CD14-positive monocyte (primary cell): ENCODE data around the gene EVA1C. TPM values are rescaled to one million over a fixed set of nuclear protein-coding genes. Genes with fewer than 3 reads are reported as not detected.

ENCODE experiments used
- DNase-seq, 3 donors: peaks; one replicate each; pipeline ENCODE4 v3.0.0-alpha.2; 2011 to 2022
- H2AFZ ChIP-seq: 2 replicates; pipeline ENCODE4 v1.6.0; 2012; ENCODE audit warnings: mild to moderate bottlenecking, low read depth, low read length, inconsistent platforms; ENCODE audit not compliant: insufficient read depth, poor library complexity, severe bottlenecking
- H3K27ac ChIP-seq, 2 donors: 1 replicate in 1 of 2; 2 replicates in 1 of 2; pipeline ENCODE4 v1.5.1; 2012 to 2013; ENCODE audit warnings: low read length in 2 of 2, control low read depth in 1 of 2, inconsistent platforms in 1 of 2, low read depth in 1 of 2, mild to moderate bottlenecking in 1 of 2
- H3K27me3 ChIP-seq, 2 donors: one replicate each; pipeline versions ENCODE4 v1.6.0 to v1.6.1; 2011 to 2013; ENCODE audit warnings: low read length in 2 of 2; ENCODE audit not compliant: control insufficient read depth in 2 of 2, insufficient read depth in 2 of 2
- H3K36me3 ChIP-seq, 2 donors: replicated peaks in 1 of 2; 1 replicate in 1 of 2; 2 replicates in 1 of 2; pipeline versions ENCODE4 v1.5.1 to v1.6.1; 2012 to 2013; ENCODE audit warnings: low read length in 2 of 2, control low read depth in 1 of 2, inconsistent platforms in 1 of 2, mild to moderate bottlenecking in 1 of 2; ENCODE audit not compliant: insufficient read depth in 2 of 2, control insufficient read depth in 1 of 2
- H3K4me1 ChIP-seq, 2 donors: 1 replicate in 1 of 2; 2 replicates in 1 of 2; pipeline versions ENCODE4 v1.5.1 to v1.6.1; 2012 to 2013; ENCODE audit warnings: low read length in 2 of 2, control low read depth in 1 of 2, inconsistent platforms in 1 of 2, mild to moderate bottlenecking in 1 of 2, moderate library complexity in 1 of 2; ENCODE audit not compliant: insufficient read depth in 2 of 2, control insufficient read depth in 1 of 2
- H3K4me2 ChIP-seq: replicated peaks from 2 replicates; pipeline ENCODE3; 2012; ENCODE audit warnings: low read length, moderate library complexity, mild to moderate bottlenecking; ENCODE audit not compliant: poor library complexity, severe bottlenecking; ENCODE audit errors: extremely low read depth
- H3K4me3 ChIP-seq, 3 experiments: fragments of 200-600 bp in 1 of 3; sonication (generic) in 1 of 3; replicated peaks in 1 of 3; 1 replicate in 2 of 3; 2 replicates in 1 of 3; pipeline ENCODE4 v1.5.1; 2011 to 2013; ENCODE audit warnings: low read length in 3 of 3, mild to moderate bottlenecking in 3 of 3, control low read depth in 2 of 3, low read depth in 2 of 3, inconsistent platforms in 1 of 3, moderate library complexity in 1 of 3
- H3K79me2 ChIP-seq: 2 replicates; pipeline ENCODE4 v1.6.0; 2012; ENCODE audit warnings: mild to moderate bottlenecking, control low read depth, inconsistent platforms, low read length, moderate library complexity; ENCODE audit not compliant: insufficient read depth
- H3K9ac ChIP-seq: 2 replicates; pipeline ENCODE4 v1.6.0; 2017; ENCODE audit warnings: low read length, mild to moderate bottlenecking; ENCODE audit not compliant: insufficient read depth, poor library complexity, severe bottlenecking
- H3K9me3 ChIP-seq, 2 donors: replicated peaks in 1 of 2; 1 replicate in 1 of 2; 2 replicates in 1 of 2; pipeline versions ENCODE4 v1.5.1 to v1.6.1; 2012 to 2013; ENCODE audit warnings: low read length in 2 of 2, control low read depth in 1 of 2; ENCODE audit not compliant: control insufficient read depth in 1 of 2, insufficient read depth in 1 of 2
- H4K20me1 ChIP-seq: 2 replicates; pipeline ENCODE4 v1.6.0; 2012; ENCODE audit warnings: mild to moderate bottlenecking, low read length, control low read depth, moderate library complexity; ENCODE audit not compliant: insufficient read depth
- H3K27ac Mint-ChIP-seq, 7 donors: one replicate each; pipeline ENCODE4 v1.8.0; 2020; ENCODE audit warnings: mild to moderate bottlenecking in 7 of 7, mixed read lengths in 7 of 7, moderate library complexity in 6 of 7, inconsistent platforms in 2 of 7
- H3K27me3 Mint-ChIP-seq, 3 donors: one replicate each; pipeline ENCODE4 v1.8.0; 2021 to 2022; ENCODE audit warnings: low read depth in 3 of 3, mild to moderate bottlenecking in 3 of 3, mixed read lengths in 3 of 3, moderate library complexity in 3 of 3, inconsistent platforms in 1 of 3
- H3K36me3 Mint-ChIP-seq, 2 donors: one replicate each; pipeline ENCODE4 v1.8.0; 2020; ENCODE audit warnings: mixed read lengths in 2 of 2, inconsistent platforms in 1 of 2, mild to moderate bottlenecking in 1 of 2
- H3K4me1 Mint-ChIP-seq: one replicate; pipeline ENCODE4 v1.8.0; 2020; ENCODE audit warnings: mild to moderate bottlenecking, mixed read lengths
- H3K4me3 Mint-ChIP-seq, 2 donors: one replicate each; pipeline ENCODE4 v1.8.0; 2020; ENCODE audit warnings: mild to moderate bottlenecking in 2 of 2, mixed read lengths in 2 of 2, moderate library complexity in 1 of 2
- H3K9me3 Mint-ChIP-seq, 7 donors: one replicate each; pipeline ENCODE4 v1.8.0; 2020 to 2022; ENCODE audit warnings: mixed read lengths in 7 of 7, mild to moderate bottlenecking in 6 of 7, moderate library complexity in 6 of 7, inconsistent platforms in 2 of 7
- WGBS: methylation state at CpG from one replicate; pipeline ENCODE4 v1.1.5; 2013; ENCODE audit warnings: missing lambda C conversion rate; ENCODE audit not compliant: insufficient coverage; 5-methylcytosine and 5-hydroxymethylcytosine counted together
- intact Hi-C, 2 donors: fragments of 100-400 bp; cut with micrococcal nuclease; formaldehyde crosslinking; loops; one replicate each; pipeline versions ENCODE4 v1.15.0 to v1.15.1; 2023
- polyA plus RNA-seq, 3 donors: library from polyadenylated mRNA; depleted of rRNA in 1 of 3; unstranded in 2 of 3; stranded (reverse) in 1 of 3; fragments of 300-500 nt in 2 of 3; fragments of >200 nt in 1 of 3; fragmentation: Illumina TruSeq in 2 of 3; gene quantifications; 1 replicate in 2 of 3; 2 replicates in 1 of 3; pipeline ENCODE4 v1.2.3, GENCODE V29; 2012 to 2021
- TF ChIP-seq, protein P1 (sequence below): fragments of 200-600 bp; IDR thresholded peaks from one replicate; pipeline ENCODE4 v1.8.0; 2022; ENCODE audit warnings: antibody characterized with exemption, mild to moderate bottlenecking

EVA1C gene
- polyA plus RNA-seq, 3 donors, result 0.37 to 0.73 (median 0.63) TPM

DNA sequence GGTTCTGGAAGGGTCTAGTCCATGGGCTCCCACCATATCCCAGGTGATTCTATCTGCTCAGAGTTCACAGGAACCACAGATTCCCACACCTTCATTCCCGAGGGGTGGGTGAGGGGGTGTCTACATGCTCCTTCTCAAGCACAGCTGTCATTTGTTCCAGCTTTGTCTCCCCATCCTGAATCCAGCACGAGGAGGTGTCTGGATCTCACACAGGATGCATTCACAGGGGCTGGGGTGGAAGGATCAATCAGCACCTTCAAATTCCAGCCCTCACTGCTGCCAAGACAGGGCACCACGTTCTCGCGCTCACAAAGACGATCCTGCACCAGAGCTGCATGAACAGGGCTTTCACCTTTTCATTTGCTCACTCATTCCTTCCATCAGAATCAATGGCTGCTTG is 120.1 kb downstream of the EVA1C start:
- 87% methylated on average over 5 of the region's 6 CpGs for WGBS
- no peak overlapping the region for H2AFZ ChIP-seq
- H4K20me1 ChIP-seq, result no peaks in the 10 kb centered on the region
- H3K4me3 ChIP-seq, result no peak overlapping the region
- peaks cover 0 to 7% of the 10 kb centered on the region in 2 donors for H3K9me3 ChIP-seq
- Mint-ChIP-seq H3K27me3 (peaks cover 0 to 4% (median 3%) of the 10 kb centered on the region in 3 donors), H3K4me3 (no peak overlapping the region), H3K4me1 (peaks cover 5% of the 10 kb centered on the region), H3K27ac (no peak overlapping the region), H3K9me3 (peaks cover 0 to 19% (median 7%) of the 10 kb centered on the region in 7 donors), H3K36me3 (no peaks in the 10 kb centered on the region)
- H3K79me2 ChIP-seq, result no peaks in the 10 kb centered on the region
- H3K4me2 ChIP-seq, result no peak overlapping the region
- TF ChIP-seq, protein P1, sequence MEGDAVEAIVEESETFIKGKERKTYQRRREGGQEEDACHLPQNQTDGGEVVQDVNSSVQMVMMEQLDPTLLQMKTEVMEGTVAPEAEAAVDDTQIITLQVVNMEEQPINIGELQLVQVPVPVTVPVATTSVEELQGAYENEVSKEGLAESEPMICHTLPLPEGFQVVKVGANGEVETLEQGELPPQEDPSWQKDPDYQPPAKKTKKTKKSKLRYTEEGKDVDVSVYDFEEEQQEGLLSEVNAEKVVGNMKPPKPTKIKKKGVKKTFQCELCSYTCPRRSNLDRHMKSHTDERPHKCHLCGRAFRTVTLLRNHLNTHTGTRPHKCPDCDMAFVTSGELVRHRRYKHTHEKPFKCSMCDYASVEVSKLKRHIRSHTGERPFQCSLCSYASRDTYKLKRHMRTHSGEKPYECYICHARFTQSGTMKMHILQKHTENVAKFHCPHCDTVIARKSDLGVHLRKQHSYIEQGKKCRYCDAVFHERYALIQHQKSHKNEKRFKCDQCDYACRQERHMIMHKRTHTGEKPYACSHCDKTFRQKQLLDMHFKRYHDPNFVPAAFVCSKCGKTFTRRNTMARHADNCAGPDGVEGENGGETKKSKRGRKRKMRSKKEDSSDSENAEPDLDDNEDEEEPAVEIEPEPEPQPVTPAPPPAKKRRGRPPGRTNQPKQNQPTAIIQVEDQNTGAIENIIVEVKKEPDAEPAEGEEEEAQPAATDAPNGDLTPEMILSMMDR, result no peak
- no peak overlapping the region for H3K27ac ChIP-seq
- no peak for DNase-seq
- no peak overlapping the region for H3K9ac ChIP-seq
- no peaks in the 10 kb centered on the region for H3K27me3 ChIP-seq
- no peaks in the 10 kb centered on the region for H3K36me3 ChIP-seq
- no peaks in the 10 kb centered on the region for H3K4me1 ChIP-seq
- intact Hi-C loops, result no loop called here

DNA sequence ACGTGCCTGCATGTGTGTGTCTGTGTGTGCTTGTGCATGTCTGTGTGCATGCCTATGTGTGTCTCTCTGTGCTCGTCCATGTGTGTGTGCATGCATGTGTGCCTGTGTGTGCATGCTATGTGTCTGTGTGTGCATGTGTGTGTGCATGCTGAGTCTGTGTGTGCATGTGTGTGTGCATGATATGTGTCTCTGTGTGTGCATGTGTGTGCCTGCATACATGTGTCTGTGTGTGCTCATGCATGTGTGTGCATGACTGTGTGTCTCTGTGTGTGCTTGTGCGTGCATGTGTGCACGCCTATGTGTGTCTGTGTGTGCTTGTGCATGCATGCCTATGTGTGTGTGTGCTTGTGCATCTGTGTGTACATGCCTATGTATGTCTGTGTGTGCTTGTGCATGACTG is 120.5 kb downstream of the EVA1C start:
- no peak overlapping the region for H3K27ac Mint-ChIP-seq
- no peaks in the 10 kb centered on the region for H3K36me3 Mint-ChIP-seq
- intact Hi-C loops, result no loop called here

More for the DNA sequence above, 120.5 kb downstream of the EVA1C start:
- Histone ChIP-seq H4K20me1 (no peaks in the 10 kb centered on the region), H3K79me2 (no peaks in the 10 kb centered on the region), H3K4me1 (no peaks in the 10 kb centered on the region), H3K27me3 (no peaks in the 10 kb centered on the region), H3K4me2 (no peak overlapping the region), H3K4me3 (no peak overlapping the region), H3K9me3 (peaks cover 0 to 7% of the 10 kb centered on the region in 2 donors), H3K27ac (no peak overlapping the region), H3K9ac (no peak overlapping the region), H3K36me3 (no peaks in the 10 kb centered on the region), H2AFZ (no peak overlapping the region)
- DNase-seq, result no peak
- H3K9me3 Mint-ChIP-seq, result peaks cover 0 to 19% (median 3%) of the 10 kb centered on the region in 7 donors
- peaks cover 5% of the 10 kb centered on the region for H3K4me1 Mint-ChIP-seq
- 88% methylated on average over 4 of the region's 4 CpGs for WGBS
- TF ChIP-seq, protein P1, result no peak
- peaks cover 0 to 4% (median 3%) of the 10 kb centered on the region in 3 donors for H3K27me3 Mint-ChIP-seq
- H3K4me3 Mint-ChIP-seq, result no peak overlapping the region
